PFSK-1 (cell line): ENCODE results near the gene ZBTB16.

Experiments
- FOXP2 ChIP-seq: optimal IDR thresholded peaks from 2 replicates; pipeline ENCODE3; 2011; ENCODE audit warnings: borderline replicate concordance, control low read depth, inconsistent platforms; ENCODE audit not compliant: insufficient read depth; ENCODE audit errors: extremely low read length, extremely low read depth
- POLR2AphosphoS5 ChIP-seq: IDR thresholded peaks from 2 replicates; pipeline ENCODE4 v1.6.1; 2012; ENCODE audit warnings: low read depth, mild to moderate bottlenecking, control low read depth, low read length, moderate library complexity
- SIN3A ChIP-seq: IDR thresholded peaks from 2 replicates; pipeline ENCODE4 v1.6.1; 2012; ENCODE audit warnings: mild to moderate bottlenecking, low read length, moderate library complexity, borderline replicate concordance; ENCODE audit not compliant: insufficient read depth
- TF ChIP-seq, protein P1 (sequence below), 2 experiments: IDR thresholded peaks; 2 replicates each; pipeline versions ENCODE4 v1.6.1 to v1.8.0; 2011 to 2012; ENCODE audit warnings: low read depth in 2 of 2, low read length in 2 of 2, control low read depth in 1 of 2, inconsistent platforms in 1 of 2, mild to moderate bottlenecking in 1 of 2, moderate library complexity in 1 of 2; ENCODE audit not compliant: insufficient read depth in 1 of 2

GRCh38 chr11:114169821-114170220 is 110.3 kb downstream of the ZBTB16 start:
- TF ChIP-seq POLR2AphosphoS5 (no peak), SIN3A (no peak), FOXP2 (no peak)
- TF ChIP-seq, protein P1, sequence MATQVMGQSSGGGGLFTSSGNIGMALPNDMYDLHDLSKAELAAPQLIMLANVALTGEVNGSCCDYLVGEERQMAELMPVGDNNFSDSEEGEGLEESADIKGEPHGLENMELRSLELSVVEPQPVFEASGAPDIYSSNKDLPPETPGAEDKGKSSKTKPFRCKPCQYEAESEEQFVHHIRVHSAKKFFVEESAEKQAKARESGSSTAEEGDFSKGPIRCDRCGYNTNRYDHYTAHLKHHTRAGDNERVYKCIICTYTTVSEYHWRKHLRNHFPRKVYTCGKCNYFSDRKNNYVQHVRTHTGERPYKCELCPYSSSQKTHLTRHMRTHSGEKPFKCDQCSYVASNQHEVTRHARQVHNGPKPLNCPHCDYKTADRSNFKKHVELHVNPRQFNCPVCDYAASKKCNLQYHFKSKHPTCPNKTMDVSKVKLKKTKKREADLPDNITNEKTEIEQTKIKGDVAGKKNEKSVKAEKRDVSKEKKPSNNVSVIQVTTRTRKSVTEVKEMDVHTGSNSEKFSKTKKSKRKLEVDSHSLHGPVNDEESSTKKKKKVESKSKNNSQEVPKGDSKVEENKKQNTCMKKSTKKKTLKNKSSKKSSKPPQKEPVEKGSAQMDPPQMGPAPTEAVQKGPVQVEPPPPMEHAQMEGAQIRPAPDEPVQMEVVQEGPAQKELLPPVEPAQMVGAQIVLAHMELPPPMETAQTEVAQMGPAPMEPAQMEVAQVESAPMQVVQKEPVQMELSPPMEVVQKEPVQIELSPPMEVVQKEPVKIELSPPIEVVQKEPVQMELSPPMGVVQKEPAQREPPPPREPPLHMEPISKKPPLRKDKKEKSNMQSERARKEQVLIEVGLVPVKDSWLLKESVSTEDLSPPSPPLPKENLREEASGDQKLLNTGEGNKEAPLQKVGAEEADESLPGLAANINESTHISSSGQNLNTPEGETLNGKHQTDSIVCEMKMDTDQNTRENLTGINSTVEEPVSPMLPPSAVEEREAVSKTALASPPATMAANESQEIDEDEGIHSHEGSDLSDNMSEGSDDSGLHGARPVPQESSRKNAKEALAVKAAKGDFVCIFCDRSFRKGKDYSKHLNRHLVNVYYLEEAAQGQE (IDR thresholded peaks at IDR 0.05; ENCODE audit: insufficient read depth in 1 of 2, low read depth in 2 of 2, low read length in 2 of 2): no peak
